Measurements from ENCODE around the gene OBSCN.

DNA sequence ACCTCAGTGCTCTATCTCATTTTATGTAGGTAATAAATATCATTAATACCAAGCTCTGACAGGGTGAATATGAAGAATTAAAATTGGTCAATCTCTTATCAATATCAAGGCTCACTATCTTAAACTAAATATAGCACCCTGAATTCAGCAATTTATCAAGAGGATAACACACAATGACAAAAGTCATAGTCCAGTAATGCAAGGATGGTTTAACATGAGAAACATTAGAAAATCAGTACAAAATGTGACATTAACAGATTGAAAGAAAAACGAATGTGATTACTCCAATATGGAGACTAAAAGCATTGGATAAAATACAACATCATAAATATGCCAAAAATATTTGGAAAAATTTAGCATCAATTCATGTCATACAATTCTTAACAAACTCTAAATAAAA is 53.9 kb downstream of the OBSCN start:
- TF ChIP-seq HDGF (IDR thresholded peaks at IDR 0.05; ENCODE audit: borderline replicate concordance) (no peak), ARNT (IDR thresholded peaks at IDR 0.05) (no peak), FOXM1 (IDR thresholded peaks at IDR 0.05; ENCODE audit: borderline replicate concordance) (no peak), FOXA1 (IDR thresholded peaks at IDR 0.05) (no peak), SP1 (IDR thresholded peaks at IDR 0.05) (no peak), FOXK2 (IDR thresholded peaks at IDR 0.05) (no peak), NFRKB (IDR thresholded peaks at IDR 0.05) (no peak), SUZ12 (IDR thresholded peaks at IDR 0.05) (no peak), CTBP1 (IDR thresholded peaks at IDR 0.05; ENCODE audit: borderline replicate concordance) (no peak), L3MBTL2 (conservative IDR thresholded peaks at IDR 0.05) (no peak), BHLHE40 (IDR thresholded peaks at IDR 0.05; ENCODE audit: borderline replicate concordance) (no peak)
- TF ChIP-seq, protein P1, sequence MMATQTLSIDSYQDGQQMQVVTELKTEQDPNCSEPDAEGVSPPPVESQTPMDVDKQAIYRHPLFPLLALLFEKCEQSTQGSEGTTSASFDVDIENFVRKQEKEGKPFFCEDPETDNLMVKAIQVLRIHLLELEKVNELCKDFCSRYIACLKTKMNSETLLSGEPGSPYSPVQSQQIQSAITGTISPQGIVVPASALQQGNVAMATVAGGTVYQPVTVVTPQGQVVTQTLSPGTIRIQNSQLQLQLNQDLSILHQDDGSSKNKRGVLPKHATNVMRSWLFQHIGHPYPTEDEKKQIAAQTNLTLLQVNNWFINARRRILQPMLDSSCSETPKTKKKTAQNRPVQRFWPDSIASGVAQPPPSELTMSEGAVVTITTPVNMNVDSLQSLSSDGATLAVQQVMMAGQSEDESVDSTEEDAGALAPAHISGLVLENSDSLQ (IDR thresholded peaks at IDR 0.05): no peak

Measured in HEK293T (cell line).